ENCODE results near the gene SEZ6L. TPM values are rescaled to one million over a fixed set of nuclear protein-coding genes. Genes with fewer than 3 reads are reported as not detected.
"Not testable (repeated sequence)": the region's sequence is repeated elsewhere in the genome, so short reads cannot be mapped to it uniquely, and the experiment has no call there.

The SEZ6L gene
- total RNA-seq, 1 donor from 2014 or later: not detected

- no peak for DNase-seq (ENCODE audit: low read depth)
These were observed 214.8 kb downstream of the SEZ6L start for GRCh38 chr22:26383968-26384556.

- DNase-seq (ENCODE audit: low read depth): no peak
These were observed 215.9 kb downstream of the SEZ6L start for GRCh38 chr22:26385164-26385563.

GRCh38 chr22:26389125-26389524, 219.9 kb downstream of the SEZ6L start:
- DNase-seq (ENCODE audit: low read depth): no peak

GRCh38 chr22:26391091-26391490, 221.8 kb downstream of the SEZ6L start:
- DNase-seq (ENCODE audit: low read depth): no peak

GRCh38 chr22:26391623-26392022, 222.4 kb downstream of the SEZ6L start:
- DNase-seq (ENCODE audit: low read depth): no peak

- no peak for DNase-seq (ENCODE audit: low read depth)
These were observed 224.7 kb downstream of the SEZ6L start for GRCh38 chr22:26393929-26394328.

- no peak for DNase-seq (ENCODE audit: low read depth)
These were observed 225.5 kb downstream of the SEZ6L start for GRCh38 chr22:26394777-26395176.

- DNase-seq (ENCODE audit: low read depth): no peak
These were observed 226.7 kb downstream of the SEZ6L start for GRCh38 chr22:26395926-26396325.

GRCh38 chr22:26398741-26399153, 229.5 kb downstream of the SEZ6L start:
- peak; percentile 57 for DNase-seq (ENCODE audit: low read depth)

GRCh38 chr22:26399289-26399688, 230.0 kb downstream of the SEZ6L start:
- no peak for DNase-seq (ENCODE audit: low read depth)

- DNase-seq (ENCODE audit: low read depth): no peak
These were observed 232.5 kb downstream of the SEZ6L start for GRCh38 chr22:26401726-26402125.

- no peak for DNase-seq (ENCODE audit: low read depth)
These were observed 235.7 kb downstream of the SEZ6L start for GRCh38 chr22:26404851-26405421.

GRCh38 chr22:26406118-26406517, 236.9 kb downstream of the SEZ6L start:
- DNase-seq (ENCODE audit: low read depth): no peak

GRCh38 chr22:26408562-26409220, 239.4 kb downstream of the SEZ6L start:
- not testable (repeated sequence) for DNase-seq (ENCODE audit: low read depth)

- DNase-seq (ENCODE audit: low read depth): peak; percentile 8
These were observed 240.6 kb downstream of the SEZ6L start for GRCh38 chr22:26409719-26410335.

- no peak for DNase-seq (ENCODE audit: low read depth)
These were observed 241.1 kb downstream of the SEZ6L start for GRCh38 chr22:26410386-26410785.

- DNase-seq (ENCODE audit: low read depth): no peak
These were observed 245.1 kb downstream of the SEZ6L start for GRCh38 chr22:26414347-26414746.

GRCh38 chr22:26416256-26416655, 247.0 kb downstream of the SEZ6L start:
- DNase-seq (ENCODE audit: low read depth): no peak

- peak; percentile 67 for DNase-seq (ENCODE audit: low read depth)
These were observed 247.5 kb downstream of the SEZ6L start for GRCh38 chr22:26416670-26417276.

GRCh38 chr22:26417406-26417805, 248.1 kb downstream of the SEZ6L start:
- DNase-seq (ENCODE audit: low read depth): no peak

GRCh38 chr22:26418620-26419019, 249.4 kb downstream of the SEZ6L start:
- DNase-seq (ENCODE audit: low read depth): no peak

- DNase-seq (ENCODE audit: low read depth): no peak
These were observed 257.7 kb downstream of the SEZ6L start for GRCh38 chr22:26426924-26427323.
